DND-41 (cell line): ENCODE data around the gene NACA.

Source experiments
- EZH2 ChIP-seq: IDR thresholded peaks from 3 replicates; pipeline ENCODE4 v1.6.1; 2012; ENCODE audit warnings: borderline replicate concordance, low read depth, mild to moderate bottlenecking, moderate library complexity, low read length, inconsistent platforms; ENCODE audit not compliant: severe bottlenecking
- TF ChIP-seq, protein P1 (sequence below): IDR thresholded peaks from 2 replicates; pipeline ENCODE4 v1.5.1; 2012; ENCODE audit warnings: borderline replicate concordance, low read length, moderate library complexity, mild to moderate bottlenecking; ENCODE audit not compliant: poor library complexity, severe bottlenecking; ENCODE audit errors: extremely low read depth

- TF ChIP-seq, protein P1, sequence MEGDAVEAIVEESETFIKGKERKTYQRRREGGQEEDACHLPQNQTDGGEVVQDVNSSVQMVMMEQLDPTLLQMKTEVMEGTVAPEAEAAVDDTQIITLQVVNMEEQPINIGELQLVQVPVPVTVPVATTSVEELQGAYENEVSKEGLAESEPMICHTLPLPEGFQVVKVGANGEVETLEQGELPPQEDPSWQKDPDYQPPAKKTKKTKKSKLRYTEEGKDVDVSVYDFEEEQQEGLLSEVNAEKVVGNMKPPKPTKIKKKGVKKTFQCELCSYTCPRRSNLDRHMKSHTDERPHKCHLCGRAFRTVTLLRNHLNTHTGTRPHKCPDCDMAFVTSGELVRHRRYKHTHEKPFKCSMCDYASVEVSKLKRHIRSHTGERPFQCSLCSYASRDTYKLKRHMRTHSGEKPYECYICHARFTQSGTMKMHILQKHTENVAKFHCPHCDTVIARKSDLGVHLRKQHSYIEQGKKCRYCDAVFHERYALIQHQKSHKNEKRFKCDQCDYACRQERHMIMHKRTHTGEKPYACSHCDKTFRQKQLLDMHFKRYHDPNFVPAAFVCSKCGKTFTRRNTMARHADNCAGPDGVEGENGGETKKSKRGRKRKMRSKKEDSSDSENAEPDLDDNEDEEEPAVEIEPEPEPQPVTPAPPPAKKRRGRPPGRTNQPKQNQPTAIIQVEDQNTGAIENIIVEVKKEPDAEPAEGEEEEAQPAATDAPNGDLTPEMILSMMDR, result no peak
- no peak for TF ChIP-seq EZH2
Observed at GRCh38 chr12:56722832-56723231, 2.3 kb downstream of the NACA start.
